Stimulated activated CD8-positive, alpha-beta memory T cell treated with anti-CD3 and anti-CD28 coated beads, Interleukin-12 subunit alpha, Interleukin-12 subunit beta, amount 100 ng/mL, for 24 hours (primary cell): ENCODE measurements around the gene MYO1G.
A peak's percentile ranks its signal among the peaks of the same experiment; 100 is the strongest.

Experiments
- DNase-seq: peaks from one replicate; pipeline ENCODE4 v3.0.0-alpha.2; 2020; ENCODE audit errors: extremely low read depth

Gene MYO1G

DNA sequence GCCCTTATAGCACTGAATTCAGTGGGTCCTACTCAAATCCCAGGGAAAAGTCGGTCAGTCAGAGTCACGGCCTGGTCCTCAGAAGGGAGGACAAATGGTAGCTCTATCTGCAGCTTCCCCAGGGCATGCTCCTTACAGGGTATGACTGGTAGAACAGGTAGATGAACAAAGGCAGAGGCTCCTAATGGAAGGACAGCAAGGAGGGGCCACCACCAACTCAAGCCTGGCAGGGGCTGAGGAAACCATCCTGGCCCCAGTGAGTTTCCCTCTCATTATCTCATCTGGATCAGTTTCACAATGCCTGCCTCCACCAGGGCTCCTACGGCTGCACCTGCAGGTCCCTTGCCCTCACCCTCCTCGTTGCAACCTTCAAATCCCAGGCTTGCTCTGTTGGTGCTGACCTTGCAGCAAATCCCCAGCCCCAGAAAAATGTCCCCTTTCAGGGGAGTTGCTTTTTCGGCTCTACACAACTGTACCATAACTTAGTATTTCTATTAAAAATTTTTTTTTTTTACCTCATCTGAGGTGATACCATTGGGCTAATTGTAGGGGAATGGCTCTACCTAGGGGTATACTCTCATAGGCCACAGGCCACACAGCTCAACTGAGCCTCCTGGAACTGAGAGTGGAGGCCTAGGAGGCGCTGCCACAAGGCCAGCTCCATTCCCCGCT lies 2.4 kb upstream of the MYO1G start:
- DNase-seq: no peak

DNA sequence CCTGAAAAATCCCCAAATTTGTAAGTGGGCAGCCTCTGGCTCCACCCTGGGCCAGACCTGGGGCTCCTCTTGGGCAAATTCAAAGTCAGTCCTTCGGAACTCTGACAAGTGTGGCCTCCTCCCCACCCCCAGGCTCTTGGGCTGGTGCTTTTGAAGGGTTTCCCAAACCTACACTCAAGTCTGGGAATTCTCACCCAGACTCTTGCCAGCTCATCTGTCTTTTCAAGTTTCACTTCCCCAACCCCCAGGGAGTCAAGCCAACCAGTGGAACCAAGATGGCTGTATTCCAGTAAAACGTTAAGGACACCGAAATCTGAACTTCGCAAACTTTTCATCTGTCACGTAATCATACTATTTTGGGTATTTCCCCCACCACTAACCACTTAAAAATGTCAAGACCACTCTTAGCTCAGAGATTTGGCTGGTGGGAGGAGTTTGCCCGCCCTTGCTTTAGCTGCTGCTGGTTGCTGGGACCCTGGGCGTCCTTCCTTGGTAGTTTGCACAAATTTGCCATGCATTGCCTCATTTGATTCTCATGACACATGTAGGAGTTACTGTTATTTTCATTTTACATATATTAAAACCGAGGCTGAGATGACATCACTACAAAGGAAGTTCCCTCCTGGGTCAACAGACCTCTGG lies 1.7 kb upstream of the MYO1G start:
- peak; percentile 80 for DNase-seq

GRCh38 chr7:44979481-44980392 lies 922 bp upstream of the MYO1G start:
- no peak for DNase-seq

- DNase-seq: no peak
Observed at GRCh38 chr7:44977959-44978335, 868 bp downstream of the MYO1G start.

- DNase-seq: peak; percentile 62
Observed at GRCh38 chr7:44977304-44977958, 1.4 kb downstream of the MYO1G start.

DNA sequence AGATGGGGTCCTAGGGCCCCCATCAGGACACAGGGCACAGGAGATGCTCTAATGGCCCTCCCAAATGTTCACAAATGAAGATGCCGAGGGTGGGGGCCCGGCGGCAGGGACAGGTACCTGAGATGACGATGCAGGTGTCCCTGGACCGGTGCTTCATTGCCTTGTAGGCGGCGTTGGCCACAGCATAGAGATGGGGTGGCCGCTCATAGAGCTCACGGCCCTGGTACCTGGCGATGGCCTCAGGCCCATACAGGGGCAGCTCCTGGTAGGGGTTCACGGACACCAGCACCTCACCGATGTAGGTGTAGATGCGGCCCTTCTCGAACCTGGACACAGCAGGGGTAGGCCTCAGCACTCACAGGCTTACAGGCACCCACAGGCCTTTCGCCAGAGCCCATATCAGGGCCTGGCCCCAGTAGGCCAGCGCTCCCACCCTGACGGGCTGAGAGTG lies 2.0 kb downstream of the MYO1G start:
- DNase-seq: no peak

- no peak for DNase-seq
Observed at GRCh38 chr7:44976040-44976745, 2.6 kb downstream of the MYO1G start.

GRCh38 chr7:44975331-44976039 lies 3.3 kb downstream of the MYO1G start:
- DNase-seq: no peak

DNA sequence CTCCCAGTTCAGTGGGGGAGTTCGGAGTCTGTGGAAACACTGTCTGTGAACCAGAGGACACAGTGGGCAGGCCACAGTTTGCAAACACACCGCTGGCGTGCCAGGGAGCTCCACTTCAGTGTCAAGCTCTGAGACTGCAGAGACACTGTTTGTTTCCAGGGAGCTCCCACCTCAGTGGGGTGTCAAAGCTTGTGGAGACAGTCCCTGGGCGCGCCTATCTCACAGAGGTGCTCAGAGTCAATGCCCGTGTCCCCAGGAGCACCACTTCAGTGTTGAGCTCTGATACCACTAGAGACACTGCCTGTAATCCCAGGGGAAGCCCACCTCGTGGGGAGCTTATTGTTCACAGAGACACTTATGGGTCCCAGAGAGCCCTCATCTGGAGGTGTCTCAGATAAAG lies 4.3 kb downstream of the MYO1G start:
- no peak for DNase-seq

- DNase-seq: no peak
Observed at GRCh38 chr7:44973610-44974401, 5.0 kb downstream of the MYO1G start.

- no peak for DNase-seq
Observed at GRCh38 chr7:44972562-44972961, 6.3 kb downstream of the MYO1G start.

DNA sequence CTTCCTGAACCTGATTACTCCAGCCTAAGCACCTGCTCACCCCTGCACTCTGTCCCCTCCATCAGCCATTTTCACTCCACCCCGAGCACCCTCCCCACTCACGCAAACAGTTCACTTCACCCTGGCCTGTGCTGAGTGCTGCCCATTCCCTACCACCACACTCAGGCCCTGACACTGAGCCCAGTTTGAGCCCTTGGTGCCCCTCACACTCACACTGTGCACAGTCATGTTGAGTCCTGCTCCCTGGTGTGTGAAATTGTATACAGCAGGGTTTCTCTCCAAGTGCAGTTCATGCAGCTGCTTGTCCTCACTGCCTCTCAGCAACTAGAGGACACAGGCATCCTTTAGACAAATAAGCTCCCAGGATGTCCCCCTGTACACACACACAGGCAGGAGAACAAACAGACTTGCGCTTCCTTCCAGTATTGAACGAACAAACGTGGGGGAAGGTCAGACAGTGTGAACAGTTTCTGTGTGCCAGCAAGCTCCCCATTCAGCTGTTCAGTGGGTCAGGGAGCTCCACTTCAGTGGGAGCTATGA lies 6.8 kb downstream of the MYO1G start:
- DNase-seq: no peak

GRCh38 chr7:44971188-44971901 lies 7.5 kb downstream of the MYO1G start:
- no peak for DNase-seq

GRCh38 chr7:44970523-44971051 lies 8.2 kb downstream of the MYO1G start:
- DNase-seq: no peak

GRCh38 chr7:44969701-44970522 lies 8.9 kb downstream of the MYO1G start:
- no peak for DNase-seq

GRCh38 chr7:44969049-44969700 lies 9.6 kb downstream of the MYO1G start:
- DNase-seq: no peak
